ENCODE measurements around the gene PRIM2.
"Not testable (repeated sequence)": the region's sequence is repeated elsewhere in the genome, so short reads cannot be mapped to it uniquely, and the experiment has no call there.

Gene PRIM2

GRCh38 chr6:57432157-57432556 is 114.7 kb downstream of the PRIM2 start:
- TF ChIP-seq ZNF121 (tag by site-specific recombination; IDR thresholded peaks at IDR 0.05) (no peak), ZNF560 (tag by site-specific recombination; IDR thresholded peaks at IDR 0.05; ENCODE audit: borderline replicate concordance) (no peak), INSM2 (tag by site-specific recombination; IDR thresholded peaks at IDR 0.05) (no peak), GLI2 (tag by site-specific recombination; IDR thresholded peaks at IDR 0.05; ENCODE audit: borderline replicate concordance, low read depth) (no peak), PRDM4 (tag by site-specific recombination; IDR thresholded peaks at IDR 0.05) (no peak), ZNF488 (tag by site-specific recombination; IDR thresholded peaks at IDR 0.05) (no peak)
- no peak overlapping the region for H3K27ac ChIP-seq (ENCODE audit: extremely low read depth, low read depth, low read length)
- H3K4me1 ChIP-seq (ENCODE audit: control insufficient read depth, insufficient read depth, low read length) = peaks cover 22% of the 10 kb centered on the region
- H3K4me3 ChIP-seq (ENCODE audit: low read depth, low read length) = no peak overlapping the region
- no peaks in the 10 kb centered on the region for H3K36me3 ChIP-seq (ENCODE audit: control insufficient read depth in 2 of 2, insufficient read depth in 1 of 2, low read length in 2 of 2)
- POLR2A ChIA-PET = no interaction called here
- no peaks in the 10 kb centered on the region for H3K9me3 ChIP-seq (ENCODE audit: control insufficient read depth, insufficient read depth, low read depth, low read length)
- CTCF ChIA-PET = interaction anchor here (0.6 kb wide), 1 partner anchor 35 kb away, joined by 3 read pairs; no protein-coding TSS in a partner anchor

- H3K4me3 ChIP-seq (ENCODE audit: low read depth, low read length) = no peak overlapping the region
- POLR2A ChIA-PET = no interaction called here
- H3K36me3 ChIP-seq (ENCODE audit: control insufficient read depth in 2 of 2, insufficient read depth in 1 of 2, low read length in 2 of 2) = no peaks in the 10 kb centered on the region
- TF ChIP-seq ZNF660 (tag by site-specific recombination; IDR thresholded peaks at IDR 0.05) (no peak), SP3 (tag by site-specific recombination; IDR thresholded peaks at IDR 0.05) (no peak), ZFHX2 (tag by site-specific recombination; conservative IDR thresholded peaks at IDR 0.05) (no peak), FEZF1 (tag by site-specific recombination; IDR thresholded peaks at IDR 0.05) (no peak), ZNF785 (tag by site-specific recombination; IDR thresholded peaks at IDR 0.05) (no peak), SCRT1 (tag by site-specific recombination; IDR thresholded peaks at IDR 0.05; ENCODE audit: borderline replicate concordance) (no peak), OSR2 (tag by site-specific recombination; IDR thresholded peaks at IDR 0.05) (no peak), ZFP41 (tag by site-specific recombination; IDR thresholded peaks at IDR 0.05; ENCODE audit: borderline replicate concordance) (no peak), ZNF658 (tag by site-specific recombination; IDR thresholded peaks at IDR 0.05) (no peak), ZNF501 (tag by site-specific recombination; IDR thresholded peaks at IDR 0.05) (no peak)
- CTCF ChIA-PET = no interaction called here
- no peak overlapping the region for H3K27ac ChIP-seq (ENCODE audit: extremely low read depth, low read depth, low read length)
- H3K4me1 ChIP-seq (ENCODE audit: control insufficient read depth, insufficient read depth, low read length) = peaks cover 22% of the 10 kb centered on the region
- H3K9me3 ChIP-seq (ENCODE audit: control insufficient read depth, insufficient read depth, low read depth, low read length) = no peaks in the 10 kb centered on the region
These were observed 115.7 kb downstream of the PRIM2 start for GRCh38 chr6:57432919-57433684.

- H3K36me3 ChIP-seq (ENCODE audit: control insufficient read depth in 2 of 2, insufficient read depth in 1 of 2, low read length in 2 of 2); CTCF ChIA-PET; H3K27ac ChIP-seq (ENCODE audit: extremely low read depth, low read depth, low read length); POLR2A ChIA-PET; H3K4me3 ChIP-seq (ENCODE audit: low read depth, low read length); H3K9me3 ChIP-seq (ENCODE audit: control insufficient read depth, insufficient read depth, low read depth, low read length): not testable (repeated sequence)
- peaks cover 22% of the 10 kb centered on the region for H3K4me1 ChIP-seq (ENCODE audit: control insufficient read depth, insufficient read depth, low read length)
These were observed 116.4 kb downstream of the PRIM2 start for GRCh38 chr6:57433790-57434189.

Measured in HEK293 (cell line).